Liver (tissue), 9 donors: ENCODE data around the gene WDR17. TPM values are rescaled to one million over a fixed set of nuclear protein-coding genes. Genes with fewer than 3 reads are reported as not detected.

ENCODE experiments used
- DNase-seq: peaks from one replicate; pipeline ENCODE4 v3.0.0-alpha.2; 2017; ENCODE audit warnings: low spot score
- H3K27ac ChIP-seq, 2 donors: one replicate each; pipeline ENCODE4 v1.7.0; 2013; ENCODE audit warnings: inconsistent platforms in 2 of 2, low read length in 2 of 2, control low read depth in 1 of 2, low read depth in 1 of 2, mild to moderate bottlenecking in 1 of 2
- H3K27me3 ChIP-seq, 4 donors: one replicate each; pipeline versions ENCODE4 v1.6.1 to v1.7.0; 2013; ENCODE audit warnings: low read length in 3 of 4, inconsistent platforms in 1 of 4, mild to moderate bottlenecking in 1 of 4, moderate library complexity in 1 of 4; ENCODE audit not compliant: control insufficient read depth in 4 of 4, insufficient read depth in 4 of 4
- H3K36me3 ChIP-seq, 4 donors: one replicate each; pipeline versions ENCODE4 v1.6.1 to v1.7.0; 2013; ENCODE audit warnings: low read length in 3 of 4, mild to moderate bottlenecking in 3 of 4, low read depth in 1 of 4, moderate library complexity in 1 of 4; ENCODE audit not compliant: control insufficient read depth in 4 of 4, insufficient read depth in 3 of 4
- H3K4me1 ChIP-seq, 4 donors: one replicate each; pipeline versions ENCODE4 v1.6.1 to v1.7.0; 2013; ENCODE audit warnings: low read length in 3 of 4, mild to moderate bottlenecking in 3 of 4, moderate library complexity in 1 of 4; ENCODE audit not compliant: control insufficient read depth in 4 of 4, insufficient read depth in 4 of 4
- H3K4me3 ChIP-seq, 3 donors: one replicate each; pipeline versions ENCODE4 v1.6.1 to v1.7.0; 2013; ENCODE audit warnings: low read length in 3 of 3, control low read depth in 1 of 3, low read depth in 1 of 3, mild to moderate bottlenecking in 1 of 3
- H3K9ac ChIP-seq, 2 donors: one replicate each; pipeline ENCODE4 v1.7.0; 2013; ENCODE audit warnings: low read length in 2 of 2, mild to moderate bottlenecking in 2 of 2, moderate library complexity in 2 of 2, control low read depth in 1 of 2, low read depth in 1 of 2
- H3K9me3 ChIP-seq, 4 donors: one replicate each; pipeline versions ENCODE4 v1.6.1 to v1.7.0; 2013; ENCODE audit warnings: low read length in 3 of 4; ENCODE audit not compliant: control insufficient read depth in 4 of 4
- EGR1 ChIP-seq, 2 donors: IDR thresholded peaks; 2 replicates each; pipeline ENCODE4 v1.6.1; 2016 to 2018; ENCODE audit warnings: antibody characterized with exemption in 2 of 2, low read depth in 2 of 2
- FOXA1 ChIP-seq: IDR thresholded peaks from 2 replicates; pipeline ENCODE4 v1.6.1; 2016; ENCODE audit warnings: antibody characterized with exemption
- FOXA2 ChIP-seq: IDR thresholded peaks from 2 replicates; pipeline ENCODE4 v1.6.1; 2016; ENCODE audit warnings: antibody characterized with exemption
- GABPA ChIP-seq, 2 donors: IDR thresholded peaks in 1 of 2; conservative IDR thresholded peaks in 1 of 2; 2 replicates each; pipeline ENCODE4 v1.6.1; 2016; ENCODE audit warnings: antibody characterized with exemption in 2 of 2, mild to moderate bottlenecking in 1 of 2, moderate library complexity in 1 of 2
- HNF4A ChIP-seq, 2 donors: conservative IDR thresholded peaks; 2 replicates each; pipeline ENCODE4 v1.6.1; 2016; ENCODE audit warnings: antibody characterized with exemption in 2 of 2, mild to moderate bottlenecking in 2 of 2
- HNF4G ChIP-seq: IDR thresholded peaks from 2 replicates; pipeline ENCODE4 v1.6.1; 2016; ENCODE audit warnings: antibody characterized with exemption
- JUND ChIP-seq, 2 donors: IDR thresholded peaks; 2 replicates each; pipeline ENCODE4 v1.6.1; 2016; ENCODE audit warnings: antibody characterized with exemption in 2 of 2
- NR2F2 ChIP-seq: IDR thresholded peaks from 2 replicates; pipeline ENCODE4 v1.6.1; 2016; ENCODE audit warnings: antibody characterized with exemption
- RAD21 ChIP-seq, 2 donors: IDR thresholded peaks; 2 replicates each; pipeline ENCODE4 v1.6.1; 2016; ENCODE audit warnings: antibody characterized with exemption in 2 of 2, mild to moderate bottlenecking in 2 of 2
- RXRA ChIP-seq, 2 donors: IDR thresholded peaks; 2 replicates each; pipeline ENCODE4 v1.6.1; 2017 to 2018; ENCODE audit warnings: antibody characterized with exemption in 2 of 2, mild to moderate bottlenecking in 1 of 2
- SP1 ChIP-seq: IDR thresholded peaks from 2 replicates; pipeline ENCODE4 v1.6.1; 2018; ENCODE audit warnings: antibody characterized with exemption, mild to moderate bottlenecking
- YY1 ChIP-seq: IDR thresholded peaks from 2 replicates; pipeline ENCODE4 v1.6.1; 2016; ENCODE audit warnings: antibody characterized with exemption, mild to moderate bottlenecking
- WGBS: extraction: QIAGEN DNeasy Blood & Tissue Kit; methylation state at CpG from one replicate; pipeline ENCODE4 v1.1.7; 2013; 5-methylcytosine and 5-hydroxymethylcytosine counted together
- polyA plus RNA-seq, 2 donors: library from polyadenylated mRNA; stranded (reverse) in 1 of 2; unstranded in 1 of 2; fragments of 200-250 nt in 1 of 2; fragments of >200 nt in 1 of 2; fragmentation: Nextera tagmentation in 1 of 2; extraction: Ambion mirVana in 1 of 2; gene quantifications; one replicate each; pipeline versions ENCODE4 v1.2.1 to v1.2.3, GENCODE V29; 2013 to 2015
- total RNA-seq, 2 donors: library from RNA; depleted of rRNA; stranded (reverse); fragments of >200 nt; gene quantifications; one replicate each; pipeline ENCODE4 v1.2.3, GENCODE V29; 2014
- TF ChIP-seq, protein P1 (sequence below): IDR thresholded peaks from 2 replicates; pipeline ENCODE4 v1.6.1; 2016; ENCODE audit warnings: antibody characterized with exemption
- donor health status: healthy.
- donor health status: healthy.
- donor health status: healthy.
- donor health status: healthy.
- donor health status: healthy.

The WDR17 gene
- total and polyA plus RNA-seq, 4 donors = 0.14 to 0.84 (median 0.34) TPM

DNA sequence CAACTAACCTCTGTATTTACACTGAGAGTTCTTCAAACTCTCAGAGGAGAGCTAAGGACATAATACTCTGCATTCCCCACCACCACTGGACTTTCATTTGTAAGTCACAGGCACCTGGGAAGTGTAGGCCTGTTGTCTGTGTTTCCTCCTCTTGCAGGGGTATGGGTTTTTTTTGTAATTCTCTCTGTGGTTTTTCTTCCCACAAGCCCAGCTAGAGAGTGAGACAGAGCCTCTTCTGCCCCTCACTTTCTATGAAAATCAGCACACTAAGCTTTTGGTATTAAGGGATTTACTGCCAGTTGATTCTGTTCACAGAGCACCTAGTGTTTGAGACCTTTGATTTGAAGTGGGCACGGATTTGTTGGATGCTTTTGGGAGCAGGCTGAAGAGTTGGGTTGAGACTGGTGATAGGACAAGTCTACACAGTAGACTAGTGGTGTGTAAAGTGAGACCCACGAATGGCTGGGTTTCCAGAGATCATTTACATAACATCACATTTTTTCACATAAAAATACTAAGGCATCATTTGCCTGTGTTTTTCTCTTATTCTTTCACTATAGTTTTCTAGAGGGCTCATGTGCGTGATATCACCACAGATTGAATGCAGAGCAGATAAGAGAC, 28.9 kb upstream of the WDR17 start:
- Histone ChIP-seq H3K27me3 (no peaks in the 10 kb centered on the region), H3K36me3 (no peaks in the 10 kb centered on the region), H3K4me3 (no peak overlapping the region), H3K27ac (no peak overlapping the region), H3K9me3 (peaks cover 0 to 6% (median 1%) of the 10 kb centered on the region in 4 donors), H3K4me1 (no peaks in the 10 kb centered on the region), H3K9ac (no peak overlapping the region)
- no peak for DNase-seq
- TF ChIP-seq EGR1 (IDR thresholded peaks at IDR 0.05; ENCODE audit: low read depth in 2 of 2) = no peak
- WGBS = 70% methylated on average over 3 of the region's 3 CpGs

DNA sequence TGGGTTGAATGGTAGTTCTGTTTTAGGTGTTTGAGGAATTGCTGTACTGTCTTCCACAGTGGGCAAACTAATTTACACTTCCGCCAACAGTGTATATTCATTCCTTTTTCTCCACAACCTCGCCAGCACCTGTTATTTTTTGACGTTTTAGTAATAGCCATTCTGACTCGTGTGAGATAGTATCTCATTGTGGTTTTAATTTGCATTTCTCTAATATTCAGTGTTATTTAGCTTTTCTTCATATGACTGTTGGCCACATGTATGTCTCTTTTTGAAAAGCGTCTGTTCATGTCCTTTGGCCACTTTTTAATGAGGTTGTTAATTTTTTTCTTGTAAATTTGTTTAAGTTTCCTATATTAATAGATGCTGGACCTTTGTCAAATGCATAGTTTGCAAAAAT, 26.9 kb upstream of the WDR17 start:
- no peak for DNase-seq
- TF ChIP-seq FOXA1 (no peak), HNF4G (no peak), FOXA2 (no peak), YY1 (no peak)
- TF ChIP-seq, protein P1, sequence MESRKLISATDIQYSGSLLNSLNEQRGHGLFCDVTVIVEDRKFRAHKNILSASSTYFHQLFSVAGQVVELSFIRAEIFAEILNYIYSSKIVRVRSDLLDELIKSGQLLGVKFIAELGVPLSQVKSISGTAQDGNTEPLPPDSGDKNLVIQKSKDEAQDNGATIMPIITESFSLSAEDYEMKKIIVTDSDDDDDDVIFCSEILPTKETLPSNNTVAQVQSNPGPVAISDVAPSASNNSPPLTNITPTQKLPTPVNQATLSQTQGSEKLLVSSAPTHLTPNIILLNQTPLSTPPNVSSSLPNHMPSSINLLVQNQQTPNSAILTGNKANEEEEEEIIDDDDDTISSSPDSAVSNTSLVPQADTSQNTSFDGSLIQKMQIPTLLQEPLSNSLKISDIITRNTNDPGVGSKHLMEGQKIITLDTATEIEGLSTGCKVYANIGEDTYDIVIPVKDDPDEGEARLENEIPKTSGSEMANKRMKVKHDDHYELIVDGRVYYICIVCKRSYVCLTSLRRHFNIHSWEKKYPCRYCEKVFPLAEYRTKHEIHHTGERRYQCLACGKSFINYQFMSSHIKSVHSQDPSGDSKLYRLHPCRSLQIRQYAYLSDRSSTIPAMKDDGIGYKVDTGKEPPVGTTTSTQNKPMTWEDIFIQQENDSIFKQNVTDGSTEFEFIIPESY = no peak
- Histone ChIP-seq H3K4me1 (no peaks in the 10 kb centered on the region), H3K27ac (no peak overlapping the region), H3K36me3 (no peaks in the 10 kb centered on the region), H3K27me3 (peaks cover 0 to 2% (median 0%) of the 10 kb centered on the region in 4 donors), H3K4me3 (no peak overlapping the region), H3K9me3 (peaks cover 0 to 6% (median 1%) of the 10 kb centered on the region in 4 donors), H3K9ac (no peak overlapping the region)
- 87% methylated on average over 5 of the region's 5 CpGs for WGBS

DNA sequence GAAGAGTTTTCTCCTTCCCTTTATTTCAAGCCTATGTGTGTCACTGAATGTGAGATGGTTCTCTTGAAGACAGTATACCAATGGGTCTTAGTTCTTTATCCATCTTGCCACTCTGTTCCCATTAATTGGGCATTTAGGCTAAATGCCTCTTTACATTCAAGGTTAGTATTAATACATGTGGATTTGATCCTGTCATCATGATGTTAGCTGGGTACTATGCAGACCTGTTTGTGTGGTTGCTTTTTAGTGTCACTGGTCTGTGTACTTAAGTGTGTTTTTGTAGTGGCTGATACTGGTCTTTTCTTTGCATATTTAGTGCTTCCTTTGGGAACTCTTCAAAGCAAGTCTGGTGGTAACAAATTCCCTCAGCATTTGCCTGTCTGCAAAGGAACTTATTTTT, 23.4 kb upstream of the WDR17 start:
- no peak overlapping the region for H3K9ac ChIP-seq
- H3K9me3 ChIP-seq = peaks cover 0 to 6% (median 1%) of the 10 kb centered on the region in 4 donors
- no peaks in the 10 kb centered on the region for H3K36me3 ChIP-seq
- H3K4me3 ChIP-seq = no peak overlapping the region
- peaks cover 0 to 4% (median 0%) of the 10 kb centered on the region in 4 donors for H3K27me3 ChIP-seq
- H3K4me1 ChIP-seq = no peaks in the 10 kb centered on the region
- no peak for DNase-seq
- no peak overlapping the region for H3K27ac ChIP-seq
- no peak for TF ChIP-seq JUND (IDR thresholded peaks at IDR 0.05)
- no peak for TF ChIP-seq EGR1 (IDR thresholded peaks at IDR 0.05; ENCODE audit: low read depth in 2 of 2)
- TF ChIP-seq GABPA (IDR thresholded peaks at IDR 0.05 in 1 of 2, conservative IDR thresholded peaks at IDR 0.05 in 1 of 2) = no peak
- TF ChIP-seq, protein P1 = no peak
- no peak for TF ChIP-seq RXRA (IDR thresholded peaks at IDR 0.05)
- TF ChIP-seq FOXA1 = no peak
- no peak for TF ChIP-seq RAD21 (IDR thresholded peaks at IDR 0.05)
- no peak for TF ChIP-seq NR2F2
- TF ChIP-seq HNF4A (conservative IDR thresholded peaks at IDR 0.05) = no peak
- no peak for TF ChIP-seq FOXA2
- no peak for TF ChIP-seq HNF4G
- TF ChIP-seq YY1 = no peak
- no peak for TF ChIP-seq SP1
